GM12892 (cell line): ENCODE measurements around the gene OPTN.

Experiments used
- DNase-seq: peaks from one replicate; pipeline ENCODE4 v3.0.0; 2011; ENCODE audit not compliant: insufficient read length
- FAIRE-seq: peaks from 2 replicates; lab custom pipeline; 2011; peaks lifted over from hg19 to GRCh38; lab: Jason Lieb, UNC
- POLR2A ChIP-seq: IDR thresholded peaks from 2 replicates; pipeline ENCODE4 v1.6.1; 2011; ENCODE audit warnings: low read depth, low read length, control low read depth
- POLR2AphosphoS5 ChIP-seq: IDR thresholded peaks from 2 replicates; pipeline ENCODE4 v1.6.1; 2011; ENCODE audit warnings: low read depth, low read length, control low read depth
- TAF1 ChIP-seq: IDR thresholded peaks from 2 replicates; pipeline ENCODE4 v1.6.1; 2011; ENCODE audit warnings: low read depth, mild to moderate bottlenecking, control low read depth, low read length, borderline replicate concordance

OPTN gene

DNA sequence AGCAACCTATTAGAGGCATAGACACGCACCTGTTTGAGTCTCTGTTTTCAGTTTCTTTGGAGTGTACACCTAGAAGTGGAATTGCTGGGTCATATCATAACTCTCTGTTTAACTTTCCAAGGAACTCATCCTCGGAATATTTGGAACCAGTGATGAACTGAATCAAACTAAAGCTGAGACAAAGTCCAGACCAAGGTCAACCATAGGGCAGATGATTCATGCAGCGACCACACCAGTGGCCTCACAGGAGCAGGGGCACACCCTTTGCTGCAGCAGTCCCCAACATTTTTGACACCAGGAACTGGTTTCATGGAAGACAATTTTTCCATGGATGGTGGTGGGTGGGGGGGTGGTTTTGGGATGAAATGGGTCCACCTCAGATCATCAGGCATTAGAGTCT, 4.9 kb upstream of the OPTN start:
- no peak for TF ChIP-seq TAF1
- DNase-seq (no peak), FAIRE-seq (no peak)

DNA sequence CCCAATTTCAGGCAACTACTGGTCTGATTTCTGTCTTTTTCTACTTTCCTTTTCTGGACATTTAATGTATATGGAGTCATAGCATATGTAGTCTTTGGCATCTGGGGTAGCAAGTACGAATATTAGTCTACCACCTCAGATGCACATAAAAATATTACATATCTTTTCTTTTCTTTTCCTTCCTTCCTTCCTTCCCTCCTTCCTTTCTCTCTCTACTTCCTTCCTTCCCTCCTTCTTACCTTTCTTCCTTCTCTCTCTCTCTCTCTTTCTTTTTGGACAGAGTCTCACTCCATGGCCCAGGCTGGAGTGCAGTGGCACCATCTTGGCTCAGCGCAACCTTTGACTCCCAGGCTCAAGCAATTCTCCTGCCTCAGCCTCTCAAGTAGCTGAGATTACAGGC, 4.0 kb upstream of the OPTN start:
- DNase-seq = no peak
- FAIRE-seq = no peak
- no peak for TF ChIP-seq TAF1
- TF ChIP-seq POLR2A = no peak
- TF ChIP-seq POLR2AphosphoS5 = no peak

DNA sequence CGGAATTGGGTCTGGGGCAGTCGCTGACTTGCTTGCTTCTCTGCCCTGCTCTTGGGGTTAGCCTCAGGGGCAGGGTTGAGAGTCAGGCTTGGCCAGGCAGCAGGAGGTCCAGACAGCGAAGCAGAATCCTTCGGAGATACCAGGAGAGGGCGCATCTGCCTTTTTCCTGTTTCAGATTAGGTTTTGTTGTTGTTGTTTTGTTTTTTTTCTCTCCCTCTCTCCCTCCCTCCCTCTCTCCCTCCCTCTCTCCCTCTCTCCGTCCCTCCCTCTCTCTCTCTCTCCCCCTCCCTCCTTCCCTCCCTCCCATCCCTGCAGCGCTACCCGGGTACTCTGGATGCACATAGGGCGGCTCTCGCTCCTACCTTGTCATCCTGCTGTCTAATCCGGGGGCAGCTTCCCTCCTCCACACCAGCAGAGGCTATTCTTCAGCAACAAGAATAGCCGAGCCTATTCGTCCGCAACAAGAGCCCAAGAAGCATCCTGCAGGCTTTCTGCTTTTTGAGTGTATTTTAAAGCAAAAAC, 758 bp upstream of the OPTN start:
- DNase-seq (peak; percentile 46), FAIRE-seq (peak; percentile 93)
- TF ChIP-seq POLR2AphosphoS5 (no peak), TAF1 (no peak), POLR2A (no peak)

- TF ChIP-seq POLR2A = no peak
- no peak for TF ChIP-seq POLR2AphosphoS5
- TF ChIP-seq TAF1 = no peak
- DNase-seq (peak; percentile 27), FAIRE-seq (peak; percentile 50)
Observed at GRCh38 chr10:13100349-13101294, 659 bp downstream of the OPTN start.

DNA sequence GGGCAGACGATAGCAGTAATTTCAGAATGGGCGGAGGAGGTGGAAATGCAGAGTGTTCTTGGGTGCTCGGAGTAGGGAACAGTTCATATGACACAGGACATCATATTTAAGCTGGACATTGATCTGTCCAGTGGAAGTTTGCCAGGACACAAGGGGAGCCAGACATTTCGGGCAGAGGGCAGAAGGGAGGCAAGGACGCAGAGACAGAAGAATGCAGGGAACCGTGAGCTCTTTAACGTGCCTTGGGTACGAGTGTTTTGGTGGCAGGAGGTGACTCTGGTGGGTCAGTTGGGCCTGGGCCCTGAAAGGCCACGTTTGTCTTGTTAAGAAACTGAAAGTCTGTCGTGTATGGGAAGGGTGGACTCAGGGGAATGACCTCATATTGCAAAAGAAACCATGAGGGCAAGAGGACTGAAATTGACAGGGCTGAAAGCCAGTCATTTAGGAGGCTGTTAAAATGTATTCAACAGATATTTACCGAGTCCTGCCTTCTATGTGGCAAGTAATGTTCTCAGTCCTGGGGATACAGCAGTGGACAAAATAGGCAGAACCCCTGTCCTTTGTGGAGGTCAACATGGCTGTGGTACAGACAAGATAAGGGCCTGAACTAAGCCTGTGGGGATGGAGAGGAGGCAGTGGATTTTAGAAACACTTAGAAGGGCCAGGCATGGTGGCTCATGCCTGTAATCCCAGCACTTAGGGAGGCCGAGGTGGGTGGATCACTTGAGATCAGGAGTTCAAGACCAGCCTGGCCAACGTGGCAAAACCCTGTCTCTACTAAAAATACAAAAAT, 2.2 kb downstream of the OPTN start:
- FAIRE-seq (peak; percentile 51), DNase-seq (no peak)
- TF ChIP-seq POLR2AphosphoS5 = no peak
- TF ChIP-seq TAF1 = no peak
- no peak for TF ChIP-seq POLR2A

- no peak for TF ChIP-seq TAF1
- FAIRE-seq (no peak), DNase-seq (no peak)
Observed at GRCh38 chr10:13103554-13103953, 3.6 kb downstream of the OPTN start.

GRCh38 chr10:13104697-13105096, 4.7 kb downstream of the OPTN start:
- TF ChIP-seq POLR2A (no peak), POLR2AphosphoS5 (no peak), TAF1 (no peak)
- DNase-seq (no peak), FAIRE-seq (no peak)

DNA sequence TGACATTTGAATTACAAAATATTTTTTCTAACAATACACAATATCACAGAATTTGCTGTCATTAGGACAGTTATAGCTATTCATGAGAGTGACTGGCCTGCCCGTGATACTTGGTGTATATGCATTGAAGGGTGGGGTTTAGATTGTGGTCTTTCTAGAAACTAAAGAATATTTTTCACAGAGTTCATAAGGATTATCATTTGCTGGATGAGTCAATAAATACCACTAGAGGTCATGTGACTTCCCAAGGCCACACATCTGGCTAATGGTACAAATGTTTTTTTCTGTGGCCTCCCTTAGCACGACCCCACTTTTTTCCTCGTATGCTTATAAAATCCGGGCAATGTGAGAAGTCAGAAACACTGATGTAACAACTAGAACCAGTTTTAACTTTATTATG, 5.2 kb downstream of the OPTN start:
- no peak for FAIRE-seq
- DNase-seq = no peak
- TF ChIP-seq TAF1 (no peak), POLR2AphosphoS5 (no peak), POLR2A (no peak)

DNA sequence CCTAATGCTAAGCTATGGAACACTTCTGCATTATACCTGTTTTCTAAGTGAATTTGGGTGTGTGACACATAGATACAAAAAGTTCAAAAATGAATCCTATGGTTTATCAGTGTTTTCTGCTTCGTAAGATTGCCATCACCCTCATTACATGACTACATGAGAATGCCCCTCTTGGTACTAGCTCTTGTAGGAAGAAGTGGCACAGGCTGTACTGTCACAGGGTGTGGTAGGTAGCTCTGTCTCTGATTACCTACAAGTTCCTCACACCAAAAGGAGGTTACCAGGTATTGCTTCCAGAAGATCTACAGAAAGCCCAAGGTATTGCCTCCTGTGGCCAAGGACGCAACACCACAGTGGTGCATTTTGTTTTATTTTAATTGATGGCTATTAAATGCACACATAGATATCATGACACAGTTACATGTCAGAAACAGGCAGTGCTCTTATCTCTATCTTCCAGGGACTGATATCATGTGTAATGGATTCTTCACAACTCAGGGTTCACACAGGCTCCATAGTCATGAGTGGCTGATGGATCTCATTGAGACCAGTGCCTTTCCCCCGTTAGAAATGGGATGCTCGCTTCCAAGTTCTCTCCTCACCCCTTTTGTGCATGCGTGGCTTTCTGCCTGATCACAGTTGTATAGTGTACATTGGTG, 6.6 kb downstream of the OPTN start:
- no peak for DNase-seq
- TF ChIP-seq POLR2AphosphoS5 (no peak), TAF1 (no peak), POLR2A (no peak)
- FAIRE-seq = no peak

DNA sequence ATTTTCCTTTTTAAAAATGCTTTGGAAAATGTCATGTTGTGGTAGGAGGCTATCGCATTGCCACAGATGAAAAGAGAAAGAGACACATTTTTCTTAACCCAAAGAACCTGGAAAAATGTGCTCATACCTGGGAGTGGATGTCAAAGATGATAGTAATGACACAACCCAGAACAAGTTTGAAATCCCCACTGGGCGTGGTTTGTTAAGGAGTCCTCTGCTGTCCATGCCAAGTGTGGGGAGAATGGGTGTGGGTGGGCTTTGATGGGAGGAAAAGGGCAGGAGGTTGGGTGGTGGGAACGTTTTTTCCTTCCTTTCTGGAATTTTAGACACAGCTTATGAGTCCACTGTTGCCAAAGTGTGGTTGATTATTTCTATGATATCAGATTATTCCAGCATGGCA, 10.9 kb downstream of the OPTN start:
- no peak for DNase-seq
- TF ChIP-seq TAF1 = no peak
- no peak for TF ChIP-seq POLR2AphosphoS5
- no peak for TF ChIP-seq POLR2A
- no peak for FAIRE-seq

DNA sequence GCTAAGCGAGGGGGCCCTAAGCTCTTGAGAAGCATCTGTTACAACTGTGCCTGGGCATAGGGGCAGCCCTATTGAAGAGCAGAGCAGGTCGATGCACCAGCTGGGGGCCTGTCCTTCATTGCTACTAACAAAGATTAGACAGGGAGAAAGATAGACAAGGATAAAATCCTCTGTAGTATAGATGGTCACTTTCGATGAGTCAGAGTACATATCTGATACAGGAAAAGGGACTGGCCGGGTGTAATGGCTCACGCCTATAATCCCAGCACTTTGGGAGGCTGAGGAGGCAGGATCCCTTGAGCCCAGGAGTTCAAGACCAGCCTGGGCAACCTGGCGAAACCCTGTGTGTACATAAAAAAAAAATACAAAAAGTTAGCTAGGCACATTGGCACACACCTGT, 13.6 kb downstream of the OPTN start:
- DNase-seq = no peak
- no peak for TF ChIP-seq TAF1
- no peak for TF ChIP-seq POLR2AphosphoS5
- TF ChIP-seq POLR2A = no peak
- FAIRE-seq = no peak
